Stimulated activated CD4-positive, alpha-beta T cell treated with anti-CD3 and anti-CD28 coated beads, TNF-alpha, amount 100 ng/mL, for 24 hours (primary cell): ENCODE measurements around the gene ANKRD1.

Experiments used
- DNase-seq, 3 experiments: peaks; one replicate each; pipeline ENCODE4 v3.0.0-alpha.2; 2020; ENCODE audit warnings: low read depth in 3 of 3

ANKRD1 gene

DNA sequence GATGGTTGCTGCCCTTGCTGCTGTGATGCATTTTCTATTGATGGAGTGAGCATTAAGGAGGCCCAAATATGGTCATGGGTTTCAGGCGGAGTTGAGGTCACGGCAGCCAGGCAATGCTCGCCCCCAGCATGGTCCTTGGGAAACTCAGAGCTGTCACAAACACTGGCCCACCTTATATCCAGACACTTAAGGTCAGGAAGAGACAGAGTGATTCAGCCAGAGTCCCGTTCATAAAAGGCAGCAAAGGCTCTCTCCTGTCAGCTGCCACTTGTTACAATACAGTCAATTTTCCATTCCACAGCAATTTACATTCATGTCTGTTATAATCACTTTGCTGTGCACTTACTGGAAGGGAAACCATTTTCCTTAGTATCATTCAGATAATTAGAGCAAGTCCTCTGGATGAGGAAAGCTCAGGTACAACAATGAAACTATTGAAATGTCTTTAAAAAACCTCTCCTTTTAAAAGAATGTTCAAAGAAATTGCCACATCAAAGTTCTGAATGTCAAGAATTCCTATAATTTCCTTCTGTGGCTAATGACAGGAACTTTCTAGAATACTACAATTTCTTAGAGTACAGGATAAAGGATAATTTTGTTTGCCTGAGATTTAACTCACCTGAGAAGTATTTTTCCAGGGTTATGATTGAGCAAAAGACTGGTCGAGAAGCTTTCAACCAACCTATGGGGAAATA, 14.8 kb upstream of the ANKRD1 start:
- DNase-seq = no peak

DNA sequence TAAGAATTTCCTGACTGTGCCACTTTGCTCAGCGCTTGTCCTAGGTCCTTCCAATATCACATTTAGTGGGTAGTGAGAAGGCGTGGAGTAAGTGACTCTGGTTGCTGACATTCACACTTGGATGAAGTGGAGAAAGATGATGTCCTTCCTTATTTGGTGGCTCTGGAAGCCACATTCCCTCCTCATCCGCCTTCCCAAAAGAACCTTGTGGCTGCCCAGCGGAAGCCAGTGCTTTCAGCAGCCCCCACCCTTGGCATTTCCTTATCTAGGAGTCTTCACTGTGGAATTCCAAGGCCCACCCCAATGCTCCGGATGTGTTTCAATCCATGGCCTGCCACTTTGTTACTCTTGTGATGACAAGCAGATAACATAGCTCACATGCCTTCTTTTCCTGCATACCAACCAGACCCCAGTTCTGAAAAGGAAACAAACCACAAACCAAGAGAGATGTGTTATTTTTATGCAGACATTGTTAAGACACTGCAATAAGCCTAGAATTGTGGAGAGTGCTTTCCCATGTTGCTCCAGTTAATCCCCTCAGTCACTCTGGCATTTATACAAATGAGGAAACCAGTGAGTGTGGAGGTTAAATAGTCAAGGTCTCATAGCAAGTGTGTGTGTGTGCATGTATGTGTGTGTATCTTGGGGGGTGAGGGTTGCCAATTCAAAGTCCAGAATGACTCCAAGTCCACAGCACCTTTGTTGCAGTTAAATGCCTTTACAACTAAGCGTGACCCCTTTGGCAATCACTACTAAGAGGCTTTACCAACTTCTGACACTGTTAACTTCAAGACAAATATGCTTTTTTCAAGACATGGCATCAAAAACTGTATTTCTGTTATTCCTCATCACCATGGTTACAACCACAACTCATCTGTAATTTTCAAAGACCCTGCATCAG, 10.3 kb upstream of the ANKRD1 start:
- no peak for DNase-seq

DNA sequence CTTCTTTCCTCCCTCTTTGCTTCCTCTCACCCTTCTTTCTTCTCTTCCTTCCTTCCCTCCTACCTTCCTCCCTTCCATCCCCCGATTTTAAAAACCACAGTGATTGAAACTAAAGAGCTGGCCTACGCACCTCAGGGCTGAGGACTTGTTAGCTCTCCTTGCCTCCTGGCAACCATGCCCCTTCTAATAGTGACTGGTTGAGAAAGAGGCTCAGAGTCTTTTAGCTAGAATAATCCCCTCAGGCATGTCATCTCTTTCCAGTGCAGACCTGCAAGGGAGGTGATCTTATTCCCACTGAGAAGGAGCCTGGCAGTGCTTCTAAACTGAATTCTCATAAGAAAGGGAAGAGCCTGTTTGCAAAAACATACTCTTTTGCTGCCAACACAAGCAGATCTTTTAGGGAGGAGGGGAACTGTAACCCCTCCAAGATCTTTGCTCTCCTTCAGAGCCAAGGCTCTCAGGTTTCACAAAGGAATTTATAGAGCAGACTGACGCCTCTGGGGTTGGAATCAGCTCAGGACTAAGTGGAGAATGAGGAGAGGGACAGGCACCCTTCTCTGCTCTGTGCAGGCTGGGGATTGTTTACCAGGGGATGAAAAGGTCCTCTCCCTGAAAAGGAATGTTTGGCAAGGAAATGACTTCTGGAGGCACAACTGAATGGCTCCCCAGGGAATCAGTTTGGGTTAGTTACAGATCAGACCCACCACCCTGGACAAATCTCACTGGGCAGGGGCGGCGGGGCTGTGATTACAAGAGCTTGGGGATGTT, 9.4 kb upstream of the ANKRD1 start:
- DNase-seq = no peak

DNA sequence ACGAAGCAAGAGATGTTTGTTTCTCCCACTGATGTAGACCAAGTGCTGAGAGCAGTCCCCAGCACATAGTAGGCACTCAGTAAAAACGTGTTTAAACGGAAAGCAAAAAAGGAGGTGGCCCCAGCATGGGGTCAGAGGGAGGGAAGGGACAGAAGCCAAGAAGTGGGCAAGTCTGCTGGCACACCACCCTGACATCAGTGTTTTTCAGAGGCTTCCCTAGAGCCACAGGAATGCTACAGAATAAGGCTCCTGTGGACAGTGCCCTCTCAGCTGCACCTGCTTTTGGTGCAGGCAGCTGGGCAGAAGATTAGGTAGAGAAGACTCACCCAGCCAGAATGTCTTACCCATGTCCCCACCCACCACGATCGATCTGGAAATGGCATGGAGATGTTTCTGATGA, 8.3 kb upstream of the ANKRD1 start:
- DNase-seq = no peak

DNA sequence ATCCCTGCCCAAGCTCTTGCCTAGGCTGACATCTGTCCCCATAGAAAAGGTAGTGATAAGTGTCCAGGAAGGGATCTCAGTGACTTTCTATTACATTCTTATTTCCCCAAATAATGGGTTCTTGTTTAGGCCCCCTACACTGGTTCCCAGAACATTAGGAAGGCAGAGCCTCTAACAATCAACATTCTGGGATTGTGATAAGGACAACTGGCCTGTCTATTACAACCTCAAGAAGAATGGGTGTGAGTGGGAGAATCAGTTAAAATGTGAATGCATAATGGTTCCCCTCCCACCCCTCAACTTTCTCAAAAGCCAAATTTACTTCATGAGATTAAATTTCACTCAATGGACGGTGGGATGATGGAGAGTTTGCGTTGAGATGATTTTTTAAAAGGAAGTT, 6.4 kb upstream of the ANKRD1 start:
- no peak for DNase-seq

DNA sequence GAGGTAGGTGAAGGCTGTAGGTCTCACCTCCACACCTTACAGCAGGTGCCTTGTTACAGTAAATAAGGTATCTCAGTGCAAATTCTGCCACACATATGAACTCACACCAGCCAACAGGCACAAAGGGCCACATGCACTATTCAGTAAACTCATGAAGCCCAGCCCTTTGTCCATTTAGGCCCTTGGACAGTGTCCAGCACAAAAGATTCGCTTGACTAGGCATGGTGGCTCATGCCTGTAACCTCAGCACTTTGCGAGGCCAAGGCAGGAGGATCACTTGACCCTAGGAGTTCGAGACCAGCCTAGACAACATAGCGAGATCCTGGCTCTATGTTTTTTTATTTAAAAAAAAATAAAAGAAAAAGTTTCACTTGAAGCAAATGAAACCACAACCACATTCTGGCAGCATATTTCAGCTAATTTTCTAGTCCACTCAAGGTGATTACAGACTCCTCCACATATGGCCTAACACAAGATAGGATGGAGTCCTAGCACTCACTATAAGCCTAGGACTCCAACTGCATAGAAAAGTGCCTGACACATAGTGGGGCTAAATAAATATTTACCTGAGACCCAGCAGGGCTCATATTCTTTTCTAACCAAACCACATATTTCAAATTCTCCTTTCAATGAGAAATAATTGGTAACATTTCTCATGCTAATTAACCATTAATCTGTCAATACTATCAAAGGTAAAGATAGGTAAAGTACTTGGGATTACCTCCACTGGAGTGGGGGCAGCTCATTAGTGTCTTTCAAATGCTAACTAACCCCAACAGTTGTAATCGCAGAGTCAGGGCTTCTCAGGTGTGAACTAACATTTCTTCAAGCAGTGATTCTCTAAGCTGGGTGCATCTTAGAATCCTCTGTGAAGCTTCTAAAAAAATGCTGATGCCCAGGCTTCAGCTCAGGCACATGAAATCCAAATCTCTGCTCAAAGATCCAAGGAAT, 4.5 kb upstream of the ANKRD1 start:
- no peak for DNase-seq

DNA sequence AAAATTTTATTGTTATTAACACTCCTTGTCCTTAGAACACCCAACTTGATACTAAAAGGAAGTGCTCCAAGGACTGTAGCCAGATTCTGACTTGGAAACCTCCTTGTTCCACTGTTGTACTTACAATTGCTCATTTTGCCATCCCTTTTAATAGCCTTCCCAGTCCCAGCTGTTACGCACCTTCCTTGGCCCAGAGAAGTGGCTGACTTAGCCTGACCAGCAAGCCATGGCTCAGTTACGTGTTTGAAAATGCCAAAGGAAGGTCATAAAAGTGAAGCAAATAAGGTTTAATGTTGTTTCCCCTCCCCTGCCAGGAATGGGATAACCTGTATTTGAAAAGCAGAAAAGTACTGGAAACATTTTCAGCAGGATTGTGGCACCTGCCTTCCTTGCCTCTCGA, 3.7 kb upstream of the ANKRD1 start:
- DNase-seq = no peak

DNA sequence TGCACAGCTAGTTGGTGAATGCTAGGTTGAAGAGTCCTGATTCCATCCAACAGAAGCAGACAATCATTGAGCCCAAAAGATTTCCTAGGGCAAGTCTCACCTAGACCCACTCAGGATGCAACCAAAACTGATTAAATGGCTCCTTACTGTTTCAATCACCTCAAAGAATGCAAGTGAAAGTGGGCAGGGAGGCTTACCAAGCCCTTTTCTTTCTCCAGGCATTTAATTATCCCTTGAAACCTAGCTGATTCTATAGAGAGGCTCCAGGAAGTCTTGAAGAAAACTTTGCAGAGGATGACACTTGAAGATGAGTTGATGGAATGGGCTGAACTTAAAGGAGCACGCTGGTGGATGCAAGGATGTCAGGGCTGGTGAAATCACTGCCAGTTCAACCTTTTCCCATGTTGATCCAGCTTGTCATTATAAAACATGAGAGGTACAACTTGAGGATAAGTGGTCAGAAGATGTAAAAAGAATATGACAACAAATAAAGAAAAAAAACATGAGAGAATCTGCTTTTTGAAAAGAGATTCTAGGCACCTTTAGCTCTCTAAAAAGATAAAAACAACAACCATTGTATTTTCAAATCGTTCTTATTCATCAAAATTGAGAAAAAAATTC, 2.3 kb upstream of the ANKRD1 start:
- DNase-seq = no peak

DNA sequence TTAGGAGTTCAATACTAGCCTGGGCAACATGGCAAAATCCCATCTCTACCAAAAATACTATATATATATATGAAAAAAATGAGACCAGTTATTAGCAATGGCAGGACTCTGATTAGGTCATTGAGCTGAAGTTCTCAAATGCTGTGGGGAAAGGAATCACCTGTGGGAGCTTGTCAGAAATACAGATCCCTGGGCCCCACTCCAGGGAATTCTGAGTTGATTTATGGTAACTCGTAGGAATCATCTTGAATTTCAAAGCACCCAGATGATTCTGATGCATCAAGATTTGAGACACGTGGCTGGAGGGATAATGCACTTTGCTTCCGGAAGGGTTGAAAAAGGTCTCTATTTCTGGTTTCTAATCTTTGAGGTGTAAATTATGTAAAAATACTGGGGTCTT, 1.0 kb upstream of the ANKRD1 start:
- no peak for DNase-seq

DNA sequence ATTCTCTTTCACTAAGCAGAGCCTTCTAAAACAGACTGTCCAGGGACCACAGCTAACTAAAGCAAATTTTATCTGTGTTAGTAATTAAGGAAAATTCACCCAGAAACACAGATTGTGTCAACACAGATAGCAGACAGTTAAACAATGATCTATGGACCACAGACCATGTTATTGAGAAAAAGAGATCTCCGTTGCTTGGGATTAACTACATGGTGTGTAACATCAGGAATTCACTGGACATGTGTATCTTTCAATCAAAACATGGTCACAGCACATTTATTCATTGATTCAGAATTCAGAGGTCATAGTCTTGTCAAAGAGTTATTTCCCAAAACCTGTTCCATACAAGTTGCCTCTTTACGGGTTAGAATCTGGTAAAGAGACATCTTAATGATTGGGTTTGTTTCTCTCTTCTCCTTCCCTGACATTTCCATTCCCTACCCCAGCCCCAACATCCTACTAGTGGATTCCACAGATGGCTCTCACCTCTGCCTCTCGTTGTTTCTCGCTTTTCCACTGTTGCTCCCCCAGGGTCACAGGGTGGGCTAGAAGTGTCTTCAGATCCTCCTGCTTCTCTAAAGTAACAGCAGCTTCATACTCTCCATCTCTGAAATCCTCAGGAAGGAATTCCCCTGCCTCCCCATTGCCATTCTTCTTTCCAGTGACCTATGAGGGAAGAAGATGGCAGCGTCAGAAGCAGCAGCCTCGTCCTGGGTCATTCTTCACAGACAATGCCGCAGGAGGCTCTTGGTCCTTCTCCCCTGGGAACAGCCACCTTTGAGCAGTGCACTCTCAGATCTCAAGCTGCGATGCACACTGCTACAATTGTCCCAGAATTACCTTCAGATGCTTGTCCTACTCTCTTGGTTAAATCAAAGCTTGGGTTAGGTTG, 958 bp downstream of the ANKRD1 start:
- DNase-seq = no peak

DNA sequence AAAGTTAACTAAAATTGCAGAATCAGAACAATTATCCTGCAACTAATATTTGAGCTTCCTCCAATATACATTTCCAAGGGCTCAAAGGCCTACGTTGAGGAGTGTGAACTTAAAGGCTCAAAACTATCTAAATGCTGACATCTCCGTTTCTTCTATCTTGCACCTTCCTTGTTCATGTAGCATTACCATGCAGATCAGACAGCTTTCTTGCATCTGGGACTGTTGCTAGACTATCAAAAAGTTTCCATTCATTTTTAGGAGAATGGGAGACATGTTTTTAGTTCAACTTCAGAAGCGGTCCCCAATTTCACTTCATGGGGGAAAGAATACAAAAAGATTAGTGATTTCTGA, 2.9 kb downstream of the ANKRD1 start:
- no peak for DNase-seq

DNA sequence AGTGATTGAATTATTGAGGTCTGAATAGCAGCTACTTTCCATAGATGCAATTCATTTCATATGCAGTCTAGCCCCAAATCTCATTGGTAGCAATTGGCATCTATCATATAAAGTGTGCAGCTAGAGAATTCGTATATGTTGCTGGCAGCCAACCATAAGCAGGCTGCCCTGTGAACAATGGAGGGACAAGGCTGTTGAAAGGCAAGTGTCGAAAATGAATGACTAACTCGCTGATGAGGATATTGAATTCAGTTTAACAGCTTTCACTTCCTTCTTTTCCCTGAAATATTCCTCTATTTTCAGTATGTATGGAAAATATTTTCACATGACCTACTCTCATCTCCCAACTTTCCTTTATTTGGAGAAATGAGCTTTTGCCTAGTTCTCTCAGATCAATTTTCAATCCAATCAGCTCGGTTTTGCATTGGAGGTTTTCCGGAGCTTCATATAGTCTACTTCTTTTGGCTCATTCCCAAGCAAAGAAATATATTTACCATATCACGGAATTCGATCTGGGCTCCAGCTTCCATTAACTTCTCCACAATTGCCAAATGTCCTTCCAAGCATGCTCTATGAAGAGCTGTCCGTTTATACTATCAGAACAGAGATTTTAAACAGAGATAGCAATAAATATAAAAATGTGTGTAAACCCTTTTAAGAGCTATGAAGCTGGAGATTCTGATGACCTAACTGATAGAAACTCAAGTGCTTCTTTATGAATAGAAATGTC, 3.5 kb downstream of the ANKRD1 start:
- no peak for DNase-seq

DNA sequence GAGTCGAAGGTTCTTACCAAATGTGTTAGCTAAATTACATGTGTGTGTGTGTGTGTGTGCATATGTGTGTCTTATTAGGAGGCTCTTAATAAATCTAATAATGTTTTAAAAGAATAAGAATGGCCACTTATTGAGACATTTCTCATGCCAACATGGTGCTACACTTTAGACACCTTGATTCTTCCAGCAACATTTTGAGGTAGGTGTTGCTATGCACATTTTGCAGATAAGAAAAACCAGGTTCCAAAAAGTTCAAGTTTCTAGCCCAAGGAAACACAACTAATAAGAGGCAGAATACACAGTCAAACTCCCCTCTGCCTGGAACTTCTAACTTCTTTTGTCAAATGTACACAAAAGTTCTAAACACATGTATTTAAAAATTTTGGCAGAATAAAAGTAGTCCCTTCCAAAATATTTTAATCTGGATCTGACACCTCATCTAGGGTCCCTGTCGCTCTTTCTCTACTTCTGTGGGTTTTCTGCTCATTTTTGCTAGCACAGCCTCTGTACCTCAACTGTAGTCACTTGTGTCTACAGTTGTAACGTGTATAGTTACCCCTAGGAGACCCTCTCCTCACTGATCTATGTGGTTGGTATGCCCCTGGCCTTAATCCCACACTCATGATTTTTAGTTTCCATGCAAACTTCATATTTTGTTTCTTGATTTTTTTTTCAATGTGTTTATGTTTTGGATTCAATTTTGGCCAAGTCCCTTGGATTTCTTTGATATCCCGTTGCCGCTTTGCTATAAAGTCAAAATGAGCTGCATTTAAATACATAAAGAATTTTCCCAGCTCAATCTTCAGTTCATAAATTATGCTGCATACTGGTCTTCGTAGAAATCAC, 4.3 kb downstream of the ANKRD1 start:
- DNase-seq = no peak

DNA sequence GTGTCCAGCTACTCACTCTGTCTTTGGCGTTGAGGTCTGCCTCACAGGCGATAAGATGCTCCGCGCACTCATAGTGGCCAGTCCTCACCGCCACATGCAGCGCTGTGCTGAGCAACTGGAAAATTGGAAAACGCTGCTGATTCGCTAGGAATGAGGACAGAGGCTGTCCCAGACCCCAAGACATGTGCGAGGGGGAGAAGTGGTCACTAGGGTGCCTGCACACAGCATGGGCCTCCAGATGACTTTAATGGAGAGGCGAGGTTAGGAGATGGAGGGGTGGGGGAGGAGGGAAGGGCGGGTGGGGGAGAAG, 5.2 kb downstream of the ANKRD1 start:
- DNase-seq = no peak

DNA sequence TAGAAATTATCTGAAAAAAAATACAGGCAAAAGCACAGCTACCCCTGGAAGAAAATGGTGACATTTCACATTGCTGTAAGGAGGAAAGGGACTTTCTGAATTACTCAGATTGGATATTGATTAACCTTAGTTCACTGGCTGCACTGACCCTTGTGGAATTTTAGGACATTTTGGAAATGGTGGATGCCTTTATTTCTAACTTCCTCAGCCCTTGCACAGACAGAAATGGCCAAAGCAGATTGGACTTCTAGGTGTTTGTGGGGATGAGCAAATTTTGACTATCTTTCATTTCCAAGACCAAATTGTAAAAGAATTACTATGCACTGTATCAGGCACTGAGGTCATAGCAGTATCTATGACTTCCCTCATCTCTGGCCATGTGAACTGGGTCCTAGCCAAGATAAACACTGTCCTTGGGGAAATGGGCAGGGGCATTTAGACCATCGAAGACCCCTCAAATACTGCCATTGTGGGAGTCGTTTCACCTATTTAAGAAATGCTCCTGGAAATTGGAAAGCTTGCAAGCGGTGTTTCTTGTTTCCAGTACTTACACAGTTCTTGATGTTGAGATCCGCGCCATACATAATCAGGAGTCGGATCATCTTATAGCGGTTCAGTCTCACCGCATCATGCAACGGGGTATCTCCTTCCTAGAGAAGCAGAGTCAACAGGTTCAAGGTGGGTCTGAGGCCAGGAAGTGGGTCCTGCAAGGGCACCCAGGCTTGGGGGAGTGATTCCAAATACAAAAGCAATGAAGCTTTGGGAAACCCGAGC, 5.7 kb downstream of the ANKRD1 start:
- no peak for DNase-seq

DNA sequence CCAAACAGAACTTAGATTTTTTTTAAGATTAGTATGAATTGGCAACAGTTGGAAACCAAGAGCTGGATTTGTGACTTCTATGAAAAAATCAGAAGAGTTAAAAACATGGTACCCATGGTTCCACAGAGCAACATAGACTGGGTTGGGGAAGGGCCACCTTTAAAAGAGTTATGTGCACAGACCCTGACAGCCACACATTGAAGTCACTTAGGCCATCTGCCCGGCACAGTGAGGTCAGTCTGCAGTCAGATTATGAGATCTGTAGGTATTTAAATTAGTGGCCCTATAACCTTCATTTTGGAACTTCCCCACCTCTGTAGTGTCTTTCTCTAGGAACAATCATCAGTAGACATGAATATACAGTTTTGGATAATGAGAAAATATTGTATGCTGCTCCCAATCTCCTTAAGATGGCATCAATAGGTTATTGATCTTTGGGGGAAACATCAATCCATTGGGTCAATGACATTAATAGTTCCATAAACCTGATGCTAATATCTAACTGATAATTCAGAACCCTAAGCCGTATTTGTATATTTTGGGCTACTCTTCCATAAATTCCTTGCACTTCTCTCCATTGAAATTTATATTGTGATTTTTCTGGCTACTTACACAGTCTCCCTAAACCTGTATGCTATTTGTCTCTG, 7.0 kb downstream of the ANKRD1 start:
- DNase-seq = no peak

DNA sequence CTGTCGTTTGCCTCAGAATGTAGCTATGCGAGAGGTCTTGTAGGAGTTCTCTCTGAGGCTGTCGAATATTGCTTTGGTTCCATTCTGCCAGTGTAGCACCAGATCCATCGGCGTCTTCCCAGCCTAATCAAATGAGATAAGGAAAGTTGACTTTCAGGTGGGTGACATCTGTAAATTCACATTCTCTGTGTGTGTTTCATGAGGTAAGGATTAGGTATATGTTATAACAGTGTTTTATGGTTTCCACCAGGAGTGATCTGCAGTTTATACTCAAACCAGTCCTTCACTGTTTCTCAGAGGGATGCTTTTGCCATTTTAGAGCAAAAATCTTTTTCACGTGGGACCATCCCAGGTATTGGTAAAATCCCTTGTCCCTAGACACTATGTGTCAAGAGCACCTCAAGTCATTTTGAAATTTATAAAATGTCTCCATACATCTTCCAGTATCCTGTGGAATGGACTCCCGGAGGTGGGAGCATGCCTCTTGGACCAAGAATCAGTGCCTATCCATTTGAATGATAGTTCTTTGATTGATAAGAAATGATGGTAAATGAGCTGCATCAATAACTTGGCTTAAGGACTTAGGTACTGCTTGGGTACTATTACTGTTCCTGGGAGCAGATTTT, 7.9 kb downstream of the ANKRD1 start:
- DNase-seq = no peak
